PC-3 (cell line): ENCODE measurements around the gene STX16. TPM values are rescaled to one million over a fixed set of nuclear protein-coding genes. Genes with fewer than 3 reads are reported as not detected.

Experiments
- ATAC-seq: fragments of 200-7000 bp; cut with Tn5 transposase; 2 replicates; pipeline ENCODE4 v1.9.1; 2020; ENCODE audit warnings: mild to moderate bottlenecking, moderate library complexity
- BruUV-seq: library from RNA; stranded (reverse); fragments of 400-500 nt; replicated peaks from 2 replicates; lab custom pipeline; 2021; lab: Mats Ljungman, UMichigan
- CTCF ChIA-PET: fragments of 300-600 bp; sonication (Branson Sonifier 250); formaldehyde crosslinking; loops from one replicate; lab custom pipeline; 2022; ENCODE audit warnings: antibody characterized with exemption; lab: Charles Lee
- POLR2A ChIA-PET: fragments of 300-600 bp; sonication (Branson Sonifier 250); formaldehyde crosslinking; loops from one replicate; lab custom pipeline; 2022; ENCODE audit warnings: antibody characterized with exemption; ENCODE audit not compliant: unreplicated experiment; lab: Charles Lee
- DNase-seq: peaks from one replicate; pipeline ENCODE4 v3.0.0-alpha.2; 2015
- H2AFZ ChIP-seq: fragments of 300-600 bp; sonication (generic); 2 replicates; pipeline ENCODE4 v1.6.0; 2016; ENCODE audit warnings: antibody characterized with exemption, low read length
- H3F3A ChIP-seq: fragments of 300-600 bp; sonication (generic); one replicate; pipeline ENCODE4 v1.6.0; 2017; ENCODE audit warnings: antibody characterized with exemption, low read length, control low read depth, mild to moderate bottlenecking; ENCODE audit not compliant: unreplicated experiment
- H3K27ac ChIP-seq: fragments of 300-600 bp; sonication (generic); 2 replicates; pipeline ENCODE4 v1.5.1; 2016; ENCODE audit warnings: mild to moderate bottlenecking, low read length
- H3K27me3 ChIP-seq: fragments of 300-600 bp; sonication (generic); 2 replicates; pipeline ENCODE4 v1.6.1; 2016; ENCODE audit warnings: low read length, mixed read lengths
- H3K36me3 ChIP-seq: fragments of 300-600 bp; sonication (generic); 2 replicates; pipeline ENCODE4 v1.6.1; 2016; ENCODE audit warnings: low read depth, mixed run types, low read length, mixed read lengths
- H3K4me1 ChIP-seq: fragments of 300-600 bp; sonication (generic); 2 replicates; pipeline ENCODE4 v1.5.1; 2016; ENCODE audit warnings: low read length; ENCODE audit not compliant: insufficient read depth
- H3K4me2 ChIP-seq: fragments of 300-600 bp; sonication (generic); 2 replicates; pipeline ENCODE4 v1.6.0; 2016; ENCODE audit warnings: low read length
- H3K4me3 ChIP-seq: fragments of 300-600 bp; sonication (generic); 2 replicates; pipeline ENCODE4 v1.5.1; 2016; ENCODE audit warnings: mild to moderate bottlenecking, low read length, mixed read lengths
- H3K79me2 ChIP-seq: fragments of 300-600 bp; sonication (generic); 2 replicates; pipeline ENCODE4 v1.6.1; 2017; ENCODE audit warnings: low read length, mixed read lengths
- H3K9ac ChIP-seq: fragments of 300-600 bp; sonication (generic); 2 replicates; pipeline ENCODE4 v1.6.0; 2016; ENCODE audit warnings: mild to moderate bottlenecking, low read length
- H3K9me2 ChIP-seq: fragments of 300-600 bp; sonication (generic); replicated peaks from 2 replicates; pipeline ENCODE4 v1.6.1; 2016; ENCODE audit warnings: mixed run types, low read length, mixed read lengths
- H3K9me3 ChIP-seq: fragments of 300-600 bp; sonication (generic); 2 replicates; pipeline ENCODE4 v1.6.1; 2016; ENCODE audit warnings: low read length, mixed read lengths
- H4K20me1 ChIP-seq: fragments of 300-600 bp; sonication (generic); 2 replicates; pipeline ENCODE4 v1.6.1; 2016; ENCODE audit warnings: low read length, mixed read lengths
- CTCF ChIP-seq: fragments of 300-600 bp; sonication (generic); conservative IDR thresholded peaks from 2 replicates; pipeline ENCODE4 v1.5.1; 2017; ENCODE audit warnings: antibody characterized with exemption, low read depth, mild to moderate bottlenecking, low read length
- EZH2 ChIP-seq: fragments of 300-600 bp; sonication (generic); IDR thresholded peaks from one replicate; pipeline ENCODE4 v1.6.1; 2017; ENCODE audit warnings: antibody characterized with exemption, mild to moderate bottlenecking, low read length; ENCODE audit not compliant: unreplicated experiment
- EZH2phosphoT487 ChIP-seq: fragments of 300-600 bp; sonication (generic); IDR thresholded peaks from 2 replicates; pipeline ENCODE4 v1.6.1; 2018; ENCODE audit warnings: mild to moderate bottlenecking, antibody characterized with exemption, low read length, borderline replicate concordance
- intact Hi-C: fragments of 100-400 bp; cut with micrococcal nuclease; formaldehyde crosslinking; loops from 2 replicates; pipeline ENCODE4 v1.9.0; 2023
- total RNA-seq: library from RNA; depleted of rRNA; stranded (reverse); fragments of >200 nt; gene quantifications from 2 replicates; pipeline ENCODE4 v1.2.3, GENCODE V29; 2014

Gene STX16
- total RNA-seq, 1 experiment from 2014 or later: 44.2 TPM

- Histone ChIP-seq H3K79me2 (no peaks in the 10 kb centered on the region), H3K27ac (no peak overlapping the region), H3F3A (no peaks in the 10 kb centered on the region), H3K4me3 (no peak overlapping the region), H2AFZ (no peak overlapping the region), H4K20me1 (no peaks in the 10 kb centered on the region), H3K4me1 (no peaks in the 10 kb centered on the region), H3K9me2 (no peaks in the 10 kb centered on the region), H3K9me3 (no peaks in the 10 kb centered on the region), H3K4me2 (no peak overlapping the region), H3K27me3 (no peaks in the 10 kb centered on the region), H3K9ac (no peak overlapping the region), H3K36me3 (peaks cover 16% of the 10 kb centered on the region; the same call in 1 of the 2 replicates)
- ChIA-PET POLR2A (no interaction called here), CTCF (no interaction called here)
- TF ChIP-seq EZH2 (no peak), EZH2phosphoT487 (no peak), CTCF (no peak)
- no peak for ATAC-seq
- intact Hi-C loops: no loop called here
- no TSS peak for BruUV-seq
- DNase-seq: no peak
Measured at GRCh38 chr20:58708246-58708931, 57.3 kb downstream of the STX16 start.

- Histone ChIP-seq H2AFZ (no peak overlapping the region), H3K4me3 (no peak overlapping the region), H4K20me1 (no peaks in the 10 kb centered on the region), H3K36me3 (peaks cover 10% of the 10 kb centered on the region; the same call in 1 of the 2 replicates), H3F3A (no peaks in the 10 kb centered on the region), H3K9me3 (no peaks in the 10 kb centered on the region), H3K27me3 (no peaks in the 10 kb centered on the region), H3K79me2 (no peaks in the 10 kb centered on the region), H3K9ac (no peak overlapping the region), H3K4me1 (no peaks in the 10 kb centered on the region), H3K27ac (no peak overlapping the region), H3K4me2 (no peak overlapping the region), H3K9me2 (no peaks in the 10 kb centered on the region)
- CTCF ChIA-PET: no interaction called here
- TF ChIP-seq EZH2 (no peak), CTCF (no peak), EZH2phosphoT487 (no peak)
- ATAC-seq (no peak), DNase-seq (no peak)
- intact Hi-C loops: no loop called here
- BruUV-seq: no TSS peak
- POLR2A ChIA-PET: no interaction called here
Measured at GRCh38 chr20:58709013-58709702, 58.1 kb downstream of the STX16 start.

- H3K9me2 ChIP-seq: no peaks in the 10 kb centered on the region
- H3K27ac ChIP-seq: no peak overlapping the region
- ChIA-PET POLR2A (no interaction called here), CTCF (no interaction called here)
- no TSS peak for BruUV-seq
- no peaks in the 10 kb centered on the region for H3K9me3 ChIP-seq
- H3K9ac ChIP-seq: no peak overlapping the region
- H3F3A ChIP-seq: no peaks in the 10 kb centered on the region
- no peaks in the 10 kb centered on the region for H3K27me3 ChIP-seq
- H3K4me3 ChIP-seq: no peak overlapping the region
- H3K4me1 ChIP-seq: no peaks in the 10 kb centered on the region
- intact Hi-C loops: no loop called here
- H4K20me1 ChIP-seq: no peaks in the 10 kb centered on the region
- no peak overlapping the region for H2AFZ ChIP-seq
- peaks cover 5% of the 10 kb centered on the region; the same call in 1 of the 2 replicates for H3K36me3 ChIP-seq
- ATAC-seq: no peak
- no peaks in the 10 kb centered on the region for H3K79me2 ChIP-seq
- no peak overlapping the region for H3K4me2 ChIP-seq
- TF ChIP-seq EZH2phosphoT487 (no peak), CTCF (no peak), EZH2 (no peak)
- DNase-seq: no peak
Measured at GRCh38 chr20:58709703-58710039, 58.6 kb downstream of the STX16 start.
